K562 (cell line): ENCODE results near the gene KXD1. TPM values are rescaled to one million over a fixed set of nuclear protein-coding genes. Genes with fewer than 3 reads are reported as not detected.

ENCODE experiments used
- L3MBTL2 ChIP-seq: fragments of 450-650 bp; IDR thresholded peaks from 2 replicates; pipeline ENCODE4 v1.6.1; 2016; ENCODE audit warnings: mild to moderate bottlenecking, moderate library complexity
- polyA plus RNA-seq, 8 experiments: library from polyadenylated mRNA; depleted of rRNA in 4 of 8; stranded (reverse) in 5 of 8; unstranded in 3 of 8; fragments of >200 nt; fragmentation: Nextera tagmentation in 2 of 8; fragmentation: Illumina TruSeq in 1 of 8; extraction: Ambion mirVana in 2 of 8; extraction: Trizol in 1 of 8; gene quantifications; 2 replicates each; pipeline versions ENCODE4 v1.2.1 to v1.2.3, GENCODE V29; 2011 to 2014; ENCODE audit warnings: inconsistent platforms in 1 of 8, missing spikeins in 1 of 8
- total RNA-seq, 7 experiments: library from RNA; depleted of rRNA in 6 of 7; stranded (reverse); fragments of >200 nt in 6 of 7; fragmentation: Illumina TruSeq in 2 of 7; extraction: Trizol in 2 of 7; gene quantifications; 2 replicates each; pipeline versions ENCODE4 v1.2.1 to v1.2.3, GENCODE V29; 2011 to 2021; ENCODE audit warnings: low replicate concordance in 1 of 7
- TF ChIP-seq, protein P1 (sequence below): fragments of 450-650 bp; IDR thresholded peaks from 2 replicates; pipeline ENCODE4 v1.6.1; 2016; ENCODE audit warnings: mild to moderate bottlenecking, moderate library complexity
- TF ChIP-seq, protein P2 (sequence below): fragments of 450-650 bp; IDR thresholded peaks from 2 replicates; pipeline ENCODE4 v1.6.1; 2016; ENCODE audit warnings: antibody characterized with exemption
- TF ChIP-seq, protein P3 (sequence below): fragments of 450-650 bp; IDR thresholded peaks from 2 replicates; pipeline ENCODE4 v1.6.1; 2017; ENCODE audit warnings: antibody characterized with exemption, mild to moderate bottlenecking
- TF ChIP-seq, protein P4 (sequence below): fragments of 250-450 bp; sonication (Bioruptor Pico); IDR thresholded peaks from 2 replicates; pipeline ENCODE4 v1.5.0; 2021; ENCODE audit warnings: mild to moderate bottlenecking, borderline replicate concordance

Gene KXD1
- total and polyA plus RNA-seq, 9 of the 15 experiments (the other 6 are each of a cell fraction or from before 2014, with no cell fraction given), result 21.9 to 210 (median 118) TPM

DNA sequence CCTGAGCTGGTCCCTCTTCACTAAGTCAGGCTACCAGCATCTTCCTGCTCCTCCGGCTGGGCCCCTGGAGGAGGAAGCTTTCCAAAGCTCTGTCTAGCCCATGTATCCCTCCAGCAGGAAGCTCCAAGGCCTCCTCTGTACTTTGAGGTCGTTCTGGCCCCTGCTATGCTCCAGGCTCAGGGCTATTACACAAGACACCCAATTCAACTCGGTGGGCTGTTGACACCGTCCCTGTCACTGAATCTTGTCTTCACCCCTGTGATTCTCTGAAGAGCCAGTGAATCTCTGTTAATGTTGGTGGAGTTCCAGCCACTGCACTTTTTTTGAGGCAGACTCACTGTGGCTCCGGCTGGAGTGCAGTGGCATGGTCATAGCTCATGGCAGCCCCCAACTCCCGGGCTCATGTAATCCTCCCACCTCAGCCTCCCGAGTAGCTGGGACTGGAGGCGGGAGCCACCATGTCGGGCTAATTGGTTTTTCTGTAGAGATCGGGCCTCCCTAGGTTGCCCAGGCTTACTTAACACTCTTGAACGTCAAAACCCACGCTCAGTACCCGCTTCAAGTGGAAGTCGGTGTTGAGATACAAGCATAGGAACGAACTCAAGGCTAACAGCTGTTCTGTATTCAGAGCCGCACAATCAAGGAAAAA, 30.4 kb downstream of the KXD1 start (continued):
- TF ChIP-seq, protein P1, sequence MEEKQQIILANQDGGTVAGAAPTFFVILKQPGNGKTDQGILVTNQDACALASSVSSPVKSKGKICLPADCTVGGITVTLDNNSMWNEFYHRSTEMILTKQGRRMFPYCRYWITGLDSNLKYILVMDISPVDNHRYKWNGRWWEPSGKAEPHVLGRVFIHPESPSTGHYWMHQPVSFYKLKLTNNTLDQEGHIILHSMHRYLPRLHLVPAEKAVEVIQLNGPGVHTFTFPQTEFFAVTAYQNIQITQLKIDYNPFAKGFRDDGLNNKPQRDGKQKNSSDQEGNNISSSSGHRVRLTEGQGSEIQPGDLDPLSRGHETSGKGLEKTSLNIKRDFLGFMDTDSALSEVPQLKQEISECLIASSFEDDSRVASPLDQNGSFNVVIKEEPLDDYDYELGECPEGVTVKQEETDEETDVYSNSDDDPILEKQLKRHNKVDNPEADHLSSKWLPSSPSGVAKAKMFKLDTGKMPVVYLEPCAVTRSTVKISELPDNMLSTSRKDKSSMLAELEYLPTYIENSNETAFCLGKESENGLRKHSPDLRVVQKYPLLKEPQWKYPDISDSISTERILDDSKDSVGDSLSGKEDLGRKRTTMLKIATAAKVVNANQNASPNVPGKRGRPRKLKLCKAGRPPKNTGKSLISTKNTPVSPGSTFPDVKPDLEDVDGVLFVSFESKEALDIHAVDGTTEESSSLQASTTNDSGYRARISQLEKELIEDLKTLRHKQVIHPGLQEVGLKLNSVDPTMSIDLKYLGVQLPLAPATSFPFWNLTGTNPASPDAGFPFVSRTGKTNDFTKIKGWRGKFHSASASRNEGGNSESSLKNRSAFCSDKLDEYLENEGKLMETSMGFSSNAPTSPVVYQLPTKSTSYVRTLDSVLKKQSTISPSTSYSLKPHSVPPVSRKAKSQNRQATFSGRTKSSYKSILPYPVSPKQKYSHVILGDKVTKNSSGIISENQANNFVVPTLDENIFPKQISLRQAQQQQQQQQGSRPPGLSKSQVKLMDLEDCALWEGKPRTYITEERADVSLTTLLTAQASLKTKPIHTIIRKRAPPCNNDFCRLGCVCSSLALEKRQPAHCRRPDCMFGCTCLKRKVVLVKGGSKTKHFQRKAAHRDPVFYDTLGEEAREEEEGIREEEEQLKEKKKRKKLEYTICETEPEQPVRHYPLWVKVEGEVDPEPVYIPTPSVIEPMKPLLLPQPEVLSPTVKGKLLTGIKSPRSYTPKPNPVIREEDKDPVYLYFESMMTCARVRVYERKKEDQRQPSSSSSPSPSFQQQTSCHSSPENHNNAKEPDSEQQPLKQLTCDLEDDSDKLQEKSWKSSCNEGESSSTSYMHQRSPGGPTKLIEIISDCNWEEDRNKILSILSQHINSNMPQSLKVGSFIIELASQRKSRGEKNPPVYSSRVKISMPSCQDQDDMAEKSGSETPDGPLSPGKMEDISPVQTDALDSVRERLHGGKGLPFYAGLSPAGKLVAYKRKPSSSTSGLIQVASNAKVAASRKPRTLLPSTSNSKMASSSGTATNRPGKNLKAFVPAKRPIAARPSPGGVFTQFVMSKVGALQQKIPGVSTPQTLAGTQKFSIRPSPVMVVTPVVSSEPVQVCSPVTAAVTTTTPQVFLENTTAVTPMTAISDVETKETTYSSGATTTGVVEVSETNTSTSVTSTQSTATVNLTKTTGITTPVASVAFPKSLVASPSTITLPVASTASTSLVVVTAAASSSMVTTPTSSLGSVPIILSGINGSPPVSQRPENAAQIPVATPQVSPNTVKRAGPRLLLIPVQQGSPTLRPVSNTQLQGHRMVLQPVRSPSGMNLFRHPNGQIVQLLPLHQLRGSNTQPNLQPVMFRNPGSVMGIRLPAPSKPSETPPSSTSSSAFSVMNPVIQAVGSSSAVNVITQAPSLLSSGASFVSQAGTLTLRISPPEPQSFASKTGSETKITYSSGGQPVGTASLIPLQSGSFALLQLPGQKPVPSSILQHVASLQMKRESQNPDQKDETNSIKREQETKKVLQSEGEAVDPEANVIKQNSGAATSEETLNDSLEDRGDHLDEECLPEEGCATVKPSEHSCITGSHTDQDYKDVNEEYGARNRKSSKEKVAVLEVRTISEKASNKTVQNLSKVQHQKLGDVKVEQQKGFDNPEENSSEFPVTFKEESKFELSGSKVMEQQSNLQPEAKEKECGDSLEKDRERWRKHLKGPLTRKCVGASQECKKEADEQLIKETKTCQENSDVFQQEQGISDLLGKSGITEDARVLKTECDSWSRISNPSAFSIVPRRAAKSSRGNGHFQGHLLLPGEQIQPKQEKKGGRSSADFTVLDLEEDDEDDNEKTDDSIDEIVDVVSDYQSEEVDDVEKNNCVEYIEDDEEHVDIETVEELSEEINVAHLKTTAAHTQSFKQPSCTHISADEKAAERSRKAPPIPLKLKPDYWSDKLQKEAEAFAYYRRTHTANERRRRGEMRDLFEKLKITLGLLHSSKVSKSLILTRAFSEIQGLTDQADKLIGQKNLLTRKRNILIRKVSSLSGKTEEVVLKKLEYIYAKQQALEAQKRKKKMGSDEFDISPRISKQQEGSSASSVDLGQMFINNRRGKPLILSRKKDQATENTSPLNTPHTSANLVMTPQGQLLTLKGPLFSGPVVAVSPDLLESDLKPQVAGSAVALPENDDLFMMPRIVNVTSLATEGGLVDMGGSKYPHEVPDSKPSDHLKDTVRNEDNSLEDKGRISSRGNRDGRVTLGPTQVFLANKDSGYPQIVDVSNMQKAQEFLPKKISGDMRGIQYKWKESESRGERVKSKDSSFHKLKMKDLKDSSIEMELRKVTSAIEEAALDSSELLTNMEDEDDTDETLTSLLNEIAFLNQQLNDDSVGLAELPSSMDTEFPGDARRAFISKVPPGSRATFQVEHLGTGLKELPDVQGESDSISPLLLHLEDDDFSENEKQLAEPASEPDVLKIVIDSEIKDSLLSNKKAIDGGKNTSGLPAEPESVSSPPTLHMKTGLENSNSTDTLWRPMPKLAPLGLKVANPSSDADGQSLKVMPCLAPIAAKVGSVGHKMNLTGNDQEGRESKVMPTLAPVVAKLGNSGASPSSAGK, result peak; percentile 56
- TF ChIP-seq, protein P2, sequence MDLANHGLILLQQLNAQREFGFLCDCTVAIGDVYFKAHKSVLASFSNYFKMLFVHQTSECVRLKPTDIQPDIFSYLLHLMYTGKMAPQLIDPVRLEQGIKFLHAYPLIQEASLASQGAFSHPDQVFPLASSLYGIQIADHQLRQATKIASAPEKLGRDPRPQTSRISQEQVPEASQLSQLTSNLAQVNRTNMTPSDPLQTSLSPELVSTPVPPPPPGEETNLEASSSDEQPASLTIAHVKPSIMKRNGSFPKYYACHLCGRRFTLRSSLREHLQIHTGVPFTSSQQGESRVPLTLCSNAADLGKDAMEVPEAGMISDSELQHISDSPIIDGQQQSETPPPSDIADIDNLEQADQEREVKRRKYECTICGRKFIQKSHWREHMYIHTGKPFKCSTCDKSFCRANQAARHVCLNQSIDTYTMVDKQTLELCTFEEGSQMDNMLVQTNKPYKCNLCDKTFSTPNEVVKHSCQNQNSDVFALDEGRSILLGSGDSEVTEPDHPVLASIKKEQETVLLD, result peak; percentile 26; the same call in 1 of the 2 replicates
- TF ChIP-seq, protein P3, sequence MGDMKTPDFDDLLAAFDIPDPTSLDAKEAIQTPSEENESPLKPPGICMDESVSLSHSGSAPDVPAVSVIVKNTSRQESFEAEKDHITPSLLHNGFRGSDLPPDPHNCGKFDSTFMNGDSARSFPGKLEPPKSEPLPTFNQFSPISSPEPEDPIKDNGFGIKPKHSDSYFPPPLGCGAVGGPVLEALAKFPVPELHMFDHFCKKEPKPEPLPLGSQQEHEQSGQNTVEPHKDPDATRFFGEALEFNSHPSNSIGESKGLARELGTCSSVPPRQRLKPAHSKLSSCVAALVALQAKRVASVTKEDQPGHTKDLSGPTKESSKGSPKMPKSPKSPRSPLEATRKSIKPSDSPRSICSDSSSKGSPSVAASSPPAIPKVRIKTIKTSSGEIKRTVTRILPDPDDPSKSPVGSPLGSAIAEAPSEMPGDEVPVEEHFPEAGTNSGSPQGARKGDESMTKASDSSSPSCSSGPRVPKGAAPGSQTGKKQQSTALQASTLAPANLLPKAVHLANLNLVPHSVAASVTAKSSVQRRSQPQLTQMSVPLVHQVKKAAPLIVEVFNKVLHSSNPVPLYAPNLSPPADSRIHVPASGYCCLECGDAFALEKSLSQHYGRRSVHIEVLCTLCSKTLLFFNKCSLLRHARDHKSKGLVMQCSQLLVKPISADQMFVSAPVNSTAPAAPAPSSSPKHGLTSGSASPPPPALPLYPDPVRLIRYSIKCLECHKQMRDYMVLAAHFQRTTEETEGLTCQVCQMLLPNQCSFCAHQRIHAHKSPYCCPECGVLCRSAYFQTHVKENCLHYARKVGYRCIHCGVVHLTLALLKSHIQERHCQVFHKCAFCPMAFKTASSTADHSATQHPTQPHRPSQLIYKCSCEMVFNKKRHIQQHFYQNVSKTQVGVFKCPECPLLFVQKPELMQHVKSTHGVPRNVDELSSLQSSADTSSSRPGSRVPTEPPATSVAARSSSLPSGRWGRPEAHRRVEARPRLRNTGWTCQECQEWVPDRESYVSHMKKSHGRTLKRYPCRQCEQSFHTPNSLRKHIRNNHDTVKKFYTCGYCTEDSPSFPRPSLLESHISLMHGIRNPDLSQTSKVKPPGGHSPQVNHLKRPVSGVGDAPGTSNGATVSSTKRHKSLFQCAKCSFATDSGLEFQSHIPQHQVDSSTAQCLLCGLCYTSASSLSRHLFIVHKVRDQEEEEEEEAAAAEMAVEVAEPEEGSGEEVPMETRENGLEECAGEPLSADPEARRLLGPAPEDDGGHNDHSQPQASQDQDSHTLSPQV, result peak; percentile 71; the same call in 1 of the 2 replicates
- TF ChIP-seq, protein P4, sequence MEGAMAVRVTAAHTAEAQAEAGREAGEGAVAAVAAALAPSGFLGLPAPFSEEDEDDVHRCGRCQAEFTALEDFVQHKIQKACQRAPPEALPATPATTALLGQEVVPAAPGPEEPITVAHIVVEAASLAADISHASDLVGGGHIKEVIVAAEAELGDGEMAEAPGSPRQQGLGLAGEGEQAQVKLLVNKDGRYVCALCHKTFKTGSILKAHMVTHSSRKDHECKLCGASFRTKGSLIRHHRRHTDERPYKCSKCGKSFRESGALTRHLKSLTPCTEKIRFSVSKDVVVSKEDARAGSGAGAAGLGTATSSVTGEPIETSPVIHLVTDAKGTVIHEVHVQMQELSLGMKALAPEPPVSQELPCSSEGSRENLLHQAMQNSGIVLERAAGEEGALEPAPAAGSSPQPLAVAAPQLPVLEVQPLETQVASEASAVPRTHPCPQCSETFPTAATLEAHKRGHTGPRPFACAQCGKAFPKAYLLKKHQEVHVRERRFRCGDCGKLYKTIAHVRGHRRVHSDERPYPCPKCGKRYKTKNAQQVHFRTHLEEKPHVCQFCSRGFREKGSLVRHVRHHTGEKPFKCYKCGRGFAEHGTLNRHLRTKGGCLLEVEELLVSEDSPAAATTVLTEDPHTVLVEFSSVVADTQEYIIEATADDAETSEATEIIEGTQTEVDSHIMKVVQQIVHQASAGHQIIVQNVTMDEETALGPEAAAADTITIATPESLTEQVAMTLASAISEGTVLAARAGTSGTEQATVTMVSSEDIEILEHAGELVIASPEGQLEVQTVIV, result no peak
- peak; percentile 35; the same call in 1 of the 2 replicates for TF ChIP-seq L3MBTL2
